Measurements from ENCODE around the gene C10orf62. TPM values are rescaled to one million over a fixed set of nuclear protein-coding genes. Genes with fewer than 3 reads are reported as not detected.

C10orf62 gene
- total RNA-seq, 4 donors from 2014 or later: not detected

DNA sequence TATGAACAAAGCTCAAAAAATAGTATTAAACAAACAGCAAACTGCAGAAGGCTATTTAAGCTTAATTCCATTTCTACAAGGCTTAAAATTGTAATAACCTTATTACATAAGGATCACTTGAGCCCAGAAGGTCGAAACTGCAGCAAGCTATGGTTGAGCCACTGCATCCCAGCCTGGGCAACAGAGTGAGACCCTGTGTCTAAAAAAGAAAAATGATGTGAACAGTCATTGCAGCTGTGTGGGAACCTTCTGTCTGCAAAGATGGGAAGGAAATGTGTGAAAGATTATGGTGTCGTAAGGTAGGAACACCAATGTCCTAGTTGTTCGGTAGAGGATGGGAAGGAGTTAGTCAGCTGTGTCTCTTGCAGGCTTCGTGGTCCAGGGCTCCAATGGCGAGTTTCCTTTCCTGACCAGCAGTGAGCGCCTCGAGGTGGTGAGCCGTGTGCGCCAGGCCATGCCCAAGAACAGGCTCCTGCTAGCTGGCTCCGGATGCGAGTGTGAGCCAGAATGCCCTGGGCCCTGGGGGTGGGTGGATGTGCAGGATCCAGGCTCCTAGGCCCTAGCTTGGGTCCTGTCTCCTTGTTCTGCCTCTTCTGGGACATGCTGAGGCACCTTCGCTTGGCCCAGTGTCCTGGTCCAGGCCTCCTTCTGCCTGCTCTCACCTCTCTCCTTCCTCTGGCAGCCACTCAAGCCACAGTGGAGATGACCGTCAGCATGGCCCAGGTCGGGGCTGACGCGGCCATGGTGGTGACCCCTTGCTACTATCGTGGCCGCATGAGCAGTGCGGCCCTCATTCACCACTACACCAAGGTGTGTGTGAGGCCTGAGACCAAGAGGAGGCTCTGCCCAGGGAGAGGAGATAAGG lies 9.1 kb downstream of the C10orf62 start:
- H3K4me1 ChIP-seq: peaks cover 0 to 8% (median 0%) of the 10 kb centered on the region in 4 donors
- no peaks in the 10 kb centered on the region for H3K36me3 ChIP-seq
- TF ChIP-seq POLR2A (IDR thresholded peaks at IDR 0.05) (no peak), CTCF (IDR thresholded peaks at IDR 0.05) (no peak)
- H3K9me3 ChIP-seq: no peaks in the 10 kb centered on the region
- no peak for DNase-seq
- H3K4me3 ChIP-seq: no peak overlapping the region
- H3K27me3 ChIP-seq: no peaks in the 10 kb centered on the region
- H3K27ac ChIP-seq: no peak overlapping the region

- TF ChIP-seq CTCF (IDR thresholded peaks at IDR 0.05): no peak
- TF ChIP-seq POLR2A (IDR thresholded peaks at IDR 0.05): no peak
Observed at GRCh38 chr10:97599272-97599619, 9.7 kb downstream of the C10orf62 start.

DNA sequence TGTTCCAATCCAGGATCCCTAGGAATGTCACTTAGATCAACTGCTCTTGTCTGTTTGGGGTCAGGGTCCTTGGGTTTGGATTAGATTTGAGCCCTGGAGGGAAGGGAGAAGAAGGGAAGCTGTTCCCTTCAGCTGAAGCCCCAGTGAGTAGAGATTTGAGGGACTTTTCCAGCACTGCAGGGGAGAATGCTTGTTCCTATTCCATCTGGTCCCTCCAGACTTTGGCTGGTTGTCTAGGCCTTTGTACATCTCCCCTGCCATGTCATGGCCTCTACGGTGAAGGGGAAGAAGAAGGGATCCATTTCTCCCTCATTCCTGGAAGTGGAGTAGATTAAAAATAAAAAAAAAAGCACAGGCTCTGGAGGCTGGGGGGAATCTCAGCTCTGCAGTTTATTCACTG lies 11.1 kb downstream of the C10orf62 start:
- H3K27me3 ChIP-seq: no peaks in the 10 kb centered on the region
- DNase-seq: no peak
- no peak overlapping the region for H3K27ac ChIP-seq
- TF ChIP-seq POLR2A (IDR thresholded peaks at IDR 0.05) (no peak), CTCF (IDR thresholded peaks at IDR 0.05) (no peak)
- H3K9me3 ChIP-seq: no peaks in the 10 kb centered on the region
- no peaks in the 10 kb centered on the region for H3K36me3 ChIP-seq
- peaks cover 0 to 8% (median 0%) of the 10 kb centered on the region in 4 donors for H3K4me1 ChIP-seq
- no peak overlapping the region for H3K4me3 ChIP-seq

More at GRCh38 chr10:97599272-97599619, 9.7 kb downstream of the C10orf62 start:
- Histone ChIP-seq H3K9me3 (no peaks in the 10 kb centered on the region), H3K27ac (no peak overlapping the region), H3K4me3 (no peak overlapping the region), H3K27me3 (no peaks in the 10 kb centered on the region), H3K4me1 (peaks cover 0 to 8% (median 0%) of the 10 kb centered on the region in 4 donors), H3K36me3 (no peaks in the 10 kb centered on the region)
- no peak for DNase-seq

GRCh38 chr10:97601268-97602215 lies 12.0 kb downstream of the C10orf62 start:
- no peaks in the 10 kb centered on the region for H3K27me3 ChIP-seq
- no peak for DNase-seq
- no peak overlapping the region for H3K27ac ChIP-seq
- TF ChIP-seq POLR2A (IDR thresholded peaks at IDR 0.05): no peak
- TF ChIP-seq CTCF (IDR thresholded peaks at IDR 0.05): no peak
- no peak overlapping the region for H3K4me3 ChIP-seq
- H3K9me3 ChIP-seq: no peaks in the 10 kb centered on the region
- H3K4me1 ChIP-seq: no peaks in the 10 kb centered on the region
- no peaks in the 10 kb centered on the region for H3K36me3 ChIP-seq

DNA sequence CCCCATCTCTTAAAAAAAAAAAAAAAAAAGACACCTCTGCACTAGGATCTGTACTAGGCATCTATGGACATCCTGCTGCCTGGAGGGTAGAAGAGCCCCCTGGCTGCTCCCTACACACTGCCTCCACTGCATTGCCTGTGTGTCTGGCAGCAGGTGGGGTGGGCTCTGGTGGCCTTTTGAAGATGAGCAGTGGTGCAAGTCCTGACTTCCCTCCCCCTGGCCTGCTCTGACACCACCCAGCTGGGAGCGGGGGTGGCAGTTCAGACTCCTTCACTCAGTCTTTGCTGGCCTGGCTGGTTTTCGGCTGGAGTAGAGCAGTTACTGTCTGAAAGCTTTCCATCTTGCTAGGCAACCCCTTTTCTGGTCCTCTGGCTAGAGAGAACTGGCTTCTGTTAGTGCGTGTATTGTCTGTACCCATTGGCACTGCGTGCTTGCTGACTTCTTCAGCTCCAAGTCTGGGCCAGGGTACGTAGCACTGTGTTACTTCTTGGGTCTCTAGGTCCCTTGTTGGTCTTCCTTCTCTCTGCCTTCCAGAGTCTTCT lies 17.6 kb downstream of the C10orf62 start:
- Histone ChIP-seq H3K4me1 (no peaks in the 10 kb centered on the region), H3K4me3 (no peak overlapping the region), H3K36me3 (no peaks in the 10 kb centered on the region), H3K27me3 (no peaks in the 10 kb centered on the region), H3K9me3 (no peaks in the 10 kb centered on the region), H3K27ac (no peak overlapping the region)
- no peak for DNase-seq
- no peak for TF ChIP-seq POLR2A (IDR thresholded peaks at IDR 0.05)
- TF ChIP-seq CTCF (IDR thresholded peaks at IDR 0.05): no peak
